HG02610 (cell line): Measurements from ENCODE around the gene SUDS3.
"Not testable (repeated sequence)": the region's sequence is repeated elsewhere in the genome, so short reads cannot be mapped to it uniquely, and the experiment has no call there.

Experiments used
- ATAC-seq: cut with Tn5 transposase; IDR thresholded peaks from one replicate; pipeline ENCODE4 v1.9.1; 2021; ENCODE audit warnings: mild to moderate bottlenecking, moderate library complexity; ENCODE audit not compliant: unreplicated experiment

SUDS3 gene

GRCh38 chr12:118391424-118391823, 15.1 kb downstream of the SUDS3 start:
- no peak for ATAC-seq

GRCh38 chr12:118391836-118392235, 15.5 kb downstream of the SUDS3 start:
- no peak for ATAC-seq

- no peak for ATAC-seq
Measured at GRCh38 chr12:118397708-118398440, 21.5 kb downstream of the SUDS3 start.

GRCh38 chr12:118398524-118398923, 22.2 kb downstream of the SUDS3 start:
- no peak for ATAC-seq

GRCh38 chr12:118398940-118399339, 22.6 kb downstream of the SUDS3 start:
- no peak for ATAC-seq

GRCh38 chr12:118402251-118402650, 25.9 kb downstream of the SUDS3 start:
- ATAC-seq, result no peak

- no peak for ATAC-seq
Measured at GRCh38 chr12:118404876-118405521, 28.6 kb downstream of the SUDS3 start.

- not testable (repeated sequence) for ATAC-seq
Measured at GRCh38 chr12:118408241-118408640, 31.9 kb downstream of the SUDS3 start.

- no peak for ATAC-seq
Measured at GRCh38 chr12:118409834-118410233, 33.5 kb downstream of the SUDS3 start.

- ATAC-seq, result no peak
Measured at GRCh38 chr12:118417942-118418341, 41.6 kb downstream of the SUDS3 start.

GRCh38 chr12:118418385-118419057, 42.2 kb downstream of the SUDS3 start:
- ATAC-seq, result no peak

GRCh38 chr12:118420673-118421072, 44.3 kb downstream of the SUDS3 start:
- ATAC-seq, result no peak

GRCh38 chr12:118424884-118425283, 48.5 kb downstream of the SUDS3 start:
- ATAC-seq, result no peak

GRCh38 chr12:118425364-118425763, 49.0 kb downstream of the SUDS3 start:
- no peak for ATAC-seq

GRCh38 chr12:118427819-118428218, 51.5 kb downstream of the SUDS3 start:
- no peak for ATAC-seq

- no peak for ATAC-seq
Measured at GRCh38 chr12:118428643-118429042, 52.3 kb downstream of the SUDS3 start.

GRCh38 chr12:118429688-118430383, 53.5 kb downstream of the SUDS3 start:
- no peak for ATAC-seq

GRCh38 chr12:118430516-118430915, 54.2 kb downstream of the SUDS3 start:
- ATAC-seq, result no peak

- ATAC-seq, result no peak
Measured at GRCh38 chr12:118432812-118433545, 56.6 kb downstream of the SUDS3 start.

- no peak for ATAC-seq
Measured at GRCh38 chr12:118436002-118436730, 59.8 kb downstream of the SUDS3 start.
